HepG2 (cell line): ENCODE results near the gene PGS1. TPM values are rescaled to one million over a fixed set of nuclear protein-coding genes. Genes with fewer than 3 reads are reported as not detected.
A peak's percentile ranks its signal among the peaks of the same experiment; 100 is the strongest.

Experiments
- ARNT2 ChIP-seq: sonication (generic); formaldehyde crosslinking; IDR thresholded peaks from 2 replicates; pipeline ENCODE4 v1.8.0; 2022; ENCODE audit warnings: mild to moderate bottlenecking, low read depth, missing genetic modification reagents, moderate library complexity
- HNRNPK ChIP-seq: fragments of 200-400 bp; formaldehyde crosslinking; IDR thresholded peaks from 2 replicates; pipeline ENCODE4 v1.6.1; 2018; ENCODE audit warnings: low read length, low read depth, moderate library complexity, mild to moderate bottlenecking; ENCODE audit not compliant: poor library complexity, severe bottlenecking
- HNRNPUL1 ChIP-seq: fragments of 200-400 bp; formaldehyde crosslinking; IDR thresholded peaks from 2 replicates; pipeline ENCODE4 v1.6.1; 2017; ENCODE audit warnings: low read depth, mild to moderate bottlenecking, low read length, moderate library complexity
- POLR2AphosphoS5 ChIP-seq: IDR thresholded peaks from 2 replicates; pipeline ENCODE4 v1.6.1; 2012; ENCODE audit warnings: low read depth, low read length
- PREB ChIP-seq: sonication (generic); formaldehyde crosslinking; IDR thresholded peaks from 2 replicates; pipeline ENCODE4 v1.4.0; 2020; ENCODE audit warnings: missing genetic modification reagents
- SUZ12 ChIP-seq: fragments of 150-350 bp; IDR thresholded peaks from 2 replicates; pipeline ENCODE4 v1.6.1; 2014; ENCODE audit warnings: low read depth, low read length
- TFAP4 ChIP-seq: sonication (generic); IDR thresholded peaks from 2 replicates; pipeline ENCODE4 v1.6.1; 2016; ENCODE audit warnings: low read depth, borderline replicate concordance
- THYN1 ChIP-seq: sonication (generic); formaldehyde crosslinking; IDR thresholded peaks from 2 replicates; pipeline ENCODE4 v1.8.1; 2023; ENCODE audit warnings: low read depth, mild to moderate bottlenecking, moderate library complexity, missing genetic modification reagents, borderline replicate concordance
- ZC3H13 ChIP-seq: sonication (generic); formaldehyde crosslinking; IDR thresholded peaks from 2 replicates; pipeline ENCODE4 v1.8.1; 2023; ENCODE audit warnings: mild to moderate bottlenecking, missing genetic modification reagents, moderate library complexity
- ZGPAT ChIP-seq: IDR thresholded peaks from 2 replicates; pipeline ENCODE4 v1.6.1; 2016; ENCODE audit warnings: mild to moderate bottlenecking
- ZKSCAN1 ChIP-seq: fragments of 150-350 bp; IDR thresholded peaks from 2 replicates; pipeline ENCODE4 v1.6.1; 2014; ENCODE audit warnings: low read length
- ZNF280D ChIP-seq: sonication (generic); formaldehyde crosslinking; IDR thresholded peaks from 2 replicates; pipeline ENCODE4 v1.5.1; 2020; ENCODE audit warnings: mild to moderate bottlenecking, missing genetic modification reagents
- ZNF350 ChIP-seq: sonication (generic); formaldehyde crosslinking; IDR thresholded peaks from 2 replicates; pipeline ENCODE4 v1.4.0; 2020; ENCODE audit warnings: mild to moderate bottlenecking, low read depth, missing genetic modification reagents, borderline replicate concordance
- ZNF432 ChIP-seq: sonication (generic); formaldehyde crosslinking; IDR thresholded peaks from 2 replicates; pipeline ENCODE4 v1.5.0; 2020; ENCODE audit warnings: missing genetic modification reagents, mild to moderate bottlenecking, borderline replicate concordance
- ZNF891 ChIP-seq: sonication (generic); formaldehyde crosslinking; IDR thresholded peaks from 2 replicates; pipeline ENCODE4 v1.5.0; 2020; ENCODE audit warnings: mild to moderate bottlenecking, missing genetic modification reagents
- polyA plus RNA-seq, 8 experiments: library from polyadenylated mRNA; depleted of rRNA in 3 of 8; stranded (reverse) in 7 of 8; unstranded in 1 of 8; fragments of >200 nt; fragmentation: Illumina TruSeq in 4 of 8; extraction: Trizol in 4 of 8; gene quantifications; 2 replicates each; pipeline versions ENCODE4 v1.2.1 to v1.2.3, GENCODE V29; 2011 to 2016; ENCODE audit warnings: low read depth in 4 of 8, missing spikeins in 1 of 8, mixed read lengths in 1 of 8; ENCODE audit not compliant: insufficient read depth in 1 of 8
- total RNA-seq, 5 experiments: library from RNA; depleted of rRNA; stranded (reverse); fragments of >200 nt; fragmentation: Illumina TruSeq; extraction: Trizol; gene quantifications; 2 replicates each; pipeline ENCODE4 v1.2.3, GENCODE V29; 2016; ENCODE audit warnings: low read depth in 1 of 5

PGS1 gene
- total and polyA plus RNA-seq, 2 of the 13 experiments (the other 11 are each of a cell fraction or from before 2014, with no cell fraction given): 25.9 to 31.5 TPM

DNA sequence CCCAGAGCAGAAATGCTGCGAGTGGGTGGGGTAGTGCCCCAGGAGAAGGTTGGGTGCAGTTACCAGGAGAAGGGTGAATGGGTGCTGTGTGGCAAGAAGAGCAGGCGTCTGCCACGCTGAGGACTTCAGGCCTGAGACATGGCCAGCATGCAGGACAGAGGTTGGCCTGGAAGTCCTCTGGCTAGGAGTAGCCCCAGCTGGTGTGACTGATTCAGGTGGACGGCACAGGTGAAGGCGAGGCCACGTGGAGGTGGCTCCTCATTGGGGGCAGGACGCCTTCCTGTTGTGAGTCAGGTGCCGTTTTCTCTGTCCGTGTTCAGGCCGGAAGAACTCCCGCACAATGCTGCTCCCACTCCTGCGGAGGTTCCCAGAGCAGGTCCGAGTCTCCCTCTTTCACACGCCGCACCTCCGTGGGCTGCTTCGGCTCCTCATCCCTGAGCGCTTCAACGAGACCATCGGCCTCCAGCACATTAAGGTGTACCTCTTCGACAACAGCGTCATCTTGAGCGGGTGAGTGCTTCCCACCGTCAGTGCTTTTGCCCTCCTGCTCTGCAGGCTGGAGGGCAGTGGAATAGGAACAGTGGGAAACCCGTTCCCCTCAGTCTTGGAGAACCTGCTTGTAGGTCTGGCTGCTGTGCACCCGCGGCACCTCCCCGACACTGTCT, 20.7 kb downstream of the PGS1 start (continued):
- no peak for TF ChIP-seq ZNF280D
- no peak for TF ChIP-seq TFAP4
- no peak for TF ChIP-seq SUZ12
- no peak for TF ChIP-seq PREB (CRISPR knock-in tag)
- no peak for TF ChIP-seq HNRNPK
- no peak for TF ChIP-seq ARNT2 (CRISPR knock-in tag)
- TF ChIP-seq ZNF350 (CRISPR knock-in tag): no peak
- TF ChIP-seq HNRNPUL1: no peak
- no peak for TF ChIP-seq THYN1
- no peak for TF ChIP-seq ZKSCAN1
- no peak for TF ChIP-seq POLR2AphosphoS5
- no peak for TF ChIP-seq ZNF432
- 0 out of 2 replicates have a peak, but pooled peaks have one; percentile 24 for TF ChIP-seq ZC3H13
- 0 out of 2 replicates have a peak, but pooled peaks have one; percentile 6 for TF ChIP-seq ZGPAT (CRISPR knock-in tag)
- TF ChIP-seq ZNF891 (CRISPR knock-in tag): no peak
